SK-N-MC (cell line): Measurements from ENCODE around the gene C5.

Experiments
- DNase-seq: peaks from one replicate; pipeline ENCODE4 v3.0.0-alpha.2; 2011; ENCODE audit warnings: low read depth, low spot score
- H3K27ac ChIP-seq: fragments of 200-600 bp; sonication (generic); 2 replicates; pipeline ENCODE4 v1.5.1; 2016; ENCODE audit warnings: mixed run types
- H3K36me3 ChIP-seq: fragments of 200-600 bp; sonication (generic); 2 replicates; pipeline ENCODE4 v1.6.1; 2017; ENCODE audit warnings: antibody characterized with exemption, low read length, mixed read lengths; ENCODE audit not compliant: insufficient read depth
- H3K4me3 ChIP-seq: fragments of 200-600 bp; sonication (generic); 2 replicates; pipeline ENCODE4 v1.5.1; 2016
- H3K9ac ChIP-seq: fragments of 200-600 bp; sonication (generic); 2 replicates; pipeline ENCODE4 v1.8.0; 2017; ENCODE audit warnings: mixed run types, mixed read lengths; ENCODE audit not compliant: insufficient read length
- H3K9me3 ChIP-seq: fragments of 200-600 bp; sonication (generic); 2 replicates; pipeline ENCODE4 v1.6.1; 2017; ENCODE audit warnings: low read depth, mild to moderate bottlenecking, antibody characterized with exemption, low read length, moderate library complexity, mixed read lengths
- EZH2 ChIP-seq: fragments of 200-600 bp; sonication (generic); IDR thresholded peaks from one replicate; pipeline ENCODE4 v1.6.1; 2017; ENCODE audit warnings: antibody characterized with exemption
- FOXP2 ChIP-seq: optimal IDR thresholded peaks from 2 replicates; pipeline ENCODE3; 2011; ENCODE audit warnings: mild to moderate bottlenecking, moderate library complexity; ENCODE audit not compliant: insufficient read depth; ENCODE audit errors: extremely low read length, control extremely low read depth
- POLR2AphosphoS5 ChIP-seq: IDR thresholded peaks from 2 replicates; pipeline ENCODE4 v1.6.1; 2012; ENCODE audit warnings: mild to moderate bottlenecking, low read depth, low read length, borderline replicate concordance

Gene C5

GRCh38 chr9:121009650-121010049 lies 40.4 kb downstream of the C5 start:
- Histone ChIP-seq H3K27ac (no peak overlapping the region), H3K9me3 (no peaks in the 10 kb centered on the region), H3K9ac (no peak overlapping the region), H3K4me3 (no peak overlapping the region), H3K36me3 (no peaks in the 10 kb centered on the region)
- TF ChIP-seq FOXP2 (no peak), POLR2AphosphoS5 (no peak), EZH2 (no peak)
- no peak for DNase-seq

- TF ChIP-seq POLR2AphosphoS5 (no peak), FOXP2 (no peak), EZH2 (no peak)
- no peak overlapping the region for H3K27ac ChIP-seq
- H3K4me3 ChIP-seq: no peak overlapping the region
- DNase-seq: no peak
- no peak overlapping the region for H3K9ac ChIP-seq
- H3K36me3 ChIP-seq: no peaks in the 10 kb centered on the region
- no peaks in the 10 kb centered on the region for H3K9me3 ChIP-seq
Observed at GRCh38 chr9:120999317-120999716, 50.8 kb downstream of the C5 start.

- Histone ChIP-seq H3K9me3 (no peaks in the 10 kb centered on the region), H3K9ac (no peak overlapping the region), H3K27ac (no peak overlapping the region), H3K36me3 (no peaks in the 10 kb centered on the region), H3K4me3 (no peak overlapping the region)
- DNase-seq: no peak
- TF ChIP-seq EZH2 (no peak), POLR2AphosphoS5 (no peak), FOXP2 (no peak)
Observed at GRCh38 chr9:120998111-120998510, 52.0 kb downstream of the C5 start.

DNA sequence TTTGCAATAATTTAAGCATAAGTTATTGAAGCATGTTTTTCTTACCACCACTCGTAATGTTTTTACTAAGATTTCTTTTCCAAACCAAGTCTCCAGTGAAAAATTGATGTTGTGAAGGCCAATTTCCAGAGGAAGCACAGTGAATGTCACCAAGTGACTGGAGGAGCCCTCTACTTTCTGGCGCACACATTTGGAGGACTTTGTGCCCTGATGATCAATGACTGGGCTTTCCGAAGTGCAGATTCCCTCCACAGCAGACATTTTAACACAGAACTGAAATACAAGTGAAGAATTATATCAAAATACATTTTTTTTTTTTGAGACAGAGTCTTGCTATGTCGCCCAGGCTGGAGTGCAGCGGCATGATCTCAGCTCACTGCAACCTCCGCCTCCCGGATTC lies 52.6 kb downstream of the C5 start:
- TF ChIP-seq FOXP2: no peak
- TF ChIP-seq POLR2AphosphoS5: no peak
- no peak for TF ChIP-seq EZH2
- no peaks in the 10 kb centered on the region for H3K9me3 ChIP-seq
- H3K36me3 ChIP-seq: no peaks in the 10 kb centered on the region
- no peak overlapping the region for H3K9ac ChIP-seq
- no peak overlapping the region for H3K27ac ChIP-seq
- DNase-seq: no peak
- H3K4me3 ChIP-seq: no peak overlapping the region

DNA sequence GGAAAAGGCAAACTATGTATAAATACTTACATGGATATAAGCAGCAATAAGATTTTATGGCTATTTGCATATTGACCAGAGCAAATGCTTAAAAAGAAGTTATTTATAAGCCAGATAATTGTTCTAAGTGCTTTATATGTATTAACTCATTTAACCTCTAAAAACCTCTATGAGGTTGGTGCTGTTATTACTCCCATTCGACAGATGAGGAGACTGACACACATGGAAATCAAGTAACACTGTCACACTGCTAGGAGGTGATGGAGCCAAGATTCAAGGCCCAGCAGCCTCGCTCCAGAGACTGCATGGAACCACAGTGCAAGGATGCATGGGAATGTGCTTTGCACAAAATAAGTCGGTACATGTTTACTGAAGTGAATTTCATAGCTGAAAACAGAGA lies 53.7 kb downstream of the C5 start:
- Histone ChIP-seq H3K4me3 (no peak overlapping the region), H3K9me3 (no peaks in the 10 kb centered on the region), H3K27ac (no peak overlapping the region), H3K36me3 (no peaks in the 10 kb centered on the region), H3K9ac (no peak overlapping the region)
- no peak for DNase-seq
- TF ChIP-seq EZH2 (no peak), POLR2AphosphoS5 (no peak), FOXP2 (no peak)

DNA sequence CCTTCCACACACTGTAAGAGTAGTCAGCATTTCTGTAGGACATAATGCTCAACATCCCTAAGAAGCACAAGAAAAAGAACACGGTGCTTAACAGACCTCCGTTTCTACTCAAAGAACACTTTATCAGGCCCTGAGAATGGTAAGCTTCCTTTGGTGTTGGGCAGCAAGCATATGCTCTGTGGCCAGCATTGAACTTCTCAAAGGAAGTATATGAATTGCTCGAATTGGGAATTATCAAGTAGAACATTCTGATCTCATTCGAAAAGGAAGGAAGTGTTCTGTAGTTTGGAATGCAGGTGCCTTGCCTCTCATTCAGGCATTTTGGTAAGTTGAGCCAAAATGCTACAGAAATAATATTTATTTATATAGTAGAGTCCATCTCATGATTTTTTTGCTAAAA lies 61.0 kb downstream of the C5 start:
- DNase-seq: no peak
- TF ChIP-seq POLR2AphosphoS5 (no peak), EZH2 (no peak), FOXP2 (no peak)
- Histone ChIP-seq H3K9me3 (no peaks in the 10 kb centered on the region), H3K27ac (no peak overlapping the region), H3K36me3 (no peaks in the 10 kb centered on the region), H3K4me3 (no peak overlapping the region), H3K9ac (no peak overlapping the region)

DNA sequence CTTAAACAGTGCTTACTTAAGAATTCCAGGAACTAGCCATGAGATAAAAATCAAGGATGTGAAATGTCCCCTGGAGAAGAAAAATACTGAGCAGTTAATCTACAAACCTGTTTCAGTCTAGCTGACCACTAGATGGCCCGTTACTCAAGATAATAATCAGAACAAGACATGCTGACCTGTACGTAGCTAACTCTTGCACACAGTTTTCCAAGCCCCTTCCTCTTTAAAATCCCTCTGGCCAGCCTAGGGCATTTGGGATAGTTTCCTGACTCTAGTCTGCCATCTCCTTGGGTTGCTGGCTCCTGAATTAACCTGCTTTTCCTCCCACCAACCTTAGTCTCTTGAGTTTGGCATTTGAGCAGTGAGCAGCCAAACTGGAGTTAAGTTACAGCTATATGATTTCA lies 64.3 kb downstream of the C5 start:
- H3K4me3 ChIP-seq: no peak overlapping the region
- TF ChIP-seq EZH2 (no peak), FOXP2 (no peak), POLR2AphosphoS5 (no peak)
- no peak for DNase-seq
- H3K9ac ChIP-seq: no peak overlapping the region
- no peaks in the 10 kb centered on the region for H3K36me3 ChIP-seq
- no peaks in the 10 kb centered on the region for H3K9me3 ChIP-seq
- no peak overlapping the region for H3K27ac ChIP-seq

GRCh38 chr9:120983259-120983837 lies 66.7 kb downstream of the C5 start:
- Histone ChIP-seq H3K4me3 (no peak overlapping the region), H3K27ac (no peak overlapping the region), H3K36me3 (no peaks in the 10 kb centered on the region), H3K9ac (no peak overlapping the region), H3K9me3 (no peaks in the 10 kb centered on the region)
- TF ChIP-seq FOXP2 (no peak), POLR2AphosphoS5 (no peak), EZH2 (no peak)
- no peak for DNase-seq

- no peaks in the 10 kb centered on the region for H3K36me3 ChIP-seq
- H3K9me3 ChIP-seq: no peaks in the 10 kb centered on the region
- no peak overlapping the region for H3K27ac ChIP-seq
- no peak for TF ChIP-seq EZH2
- no peak for TF ChIP-seq POLR2AphosphoS5
- TF ChIP-seq FOXP2: no peak
- H3K4me3 ChIP-seq: no peak overlapping the region
- DNase-seq: no peak
- H3K9ac ChIP-seq: no peak overlapping the region
Observed at GRCh38 chr9:120982836-120983235, 67.2 kb downstream of the C5 start.

DNA sequence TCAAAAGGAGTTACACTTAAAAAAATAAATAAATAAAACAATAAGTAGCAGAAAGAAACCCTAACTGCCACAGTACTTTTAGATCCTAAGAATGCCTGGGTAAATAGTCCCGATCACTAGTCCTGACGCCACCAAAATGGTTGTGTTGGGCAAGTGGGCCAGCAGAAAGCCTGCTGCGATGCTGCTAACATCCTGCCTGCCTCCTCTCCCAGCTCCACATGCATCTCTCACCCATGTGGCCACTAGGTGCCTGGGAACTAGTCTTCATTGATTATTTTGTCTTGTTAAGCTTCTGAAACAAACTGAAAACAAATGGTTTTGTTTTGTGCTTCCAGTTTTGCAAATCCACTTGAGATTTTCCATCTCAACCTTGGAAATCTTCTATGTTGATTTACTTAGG lies 69.1 kb downstream of the C5 start:
- no peak for DNase-seq
- no peak overlapping the region for H3K27ac ChIP-seq
- H3K36me3 ChIP-seq: no peaks in the 10 kb centered on the region
- H3K4me3 ChIP-seq: no peak overlapping the region
- no peak for TF ChIP-seq FOXP2
- no peak for TF ChIP-seq POLR2AphosphoS5
- no peak for TF ChIP-seq EZH2
- H3K9ac ChIP-seq: no peak overlapping the region
- no peaks in the 10 kb centered on the region for H3K9me3 ChIP-seq
